ENCODE data around the gene MDH2. TPM values are rescaled to one million over a fixed set of nuclear protein-coding genes. Genes with fewer than 3 reads are reported as not detected.

Gene MDH2
- total RNA-seq, 1 donor from 2014 or later = 202 TPM

DNA sequence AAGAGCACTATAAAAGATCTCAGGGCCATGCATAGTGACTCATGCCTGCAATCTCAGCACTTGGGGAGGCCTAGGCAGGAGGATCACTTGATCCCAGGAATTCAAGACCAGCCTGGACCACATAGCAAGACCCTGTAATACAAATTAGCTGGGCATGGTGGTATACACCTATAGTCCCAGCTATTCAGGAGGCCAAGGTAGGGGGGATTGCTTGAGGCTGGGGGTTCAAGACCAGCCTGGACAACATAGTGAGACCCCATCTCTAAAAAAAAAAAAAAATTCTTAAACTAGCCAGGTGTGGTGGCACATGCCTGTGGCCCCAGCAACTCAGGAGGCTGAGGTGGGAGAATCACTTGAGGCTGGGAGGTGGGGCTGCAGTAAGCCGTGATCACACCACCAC lies 15.9 kb upstream of the MDH2 start:
- Histone ChIP-seq H3K4me3 (ENCODE audit: insufficient read depth, low read depth, low read length) (no peak overlapping the region), H3K27ac (ENCODE audit: low read depth, low read length) (no peak overlapping the region), H3K4me2 (ENCODE audit: low read length) (no peak overlapping the region), H2AFZ (ENCODE audit: low read depth, low read length) (no peak overlapping the region), H3K9me3 (ENCODE audit: insufficient read depth, low read depth, low read length) (no peaks in the 10 kb centered on the region), H3K4me1 (ENCODE audit: insufficient read depth, low read length) (no peaks in the 10 kb centered on the region), H4K20me1 (ENCODE audit: insufficient read depth, low read length) (peaks cover 32% of the 10 kb centered on the region), H3K36me3 (ENCODE audit: insufficient read depth, low read length) (no peaks in the 10 kb centered on the region), H3K79me2 (ENCODE audit: insufficient read depth, low read length) (peaks cover 13% of the 10 kb centered on the region), H3K27me3 (ENCODE audit: insufficient read depth, low read length) (no peaks in the 10 kb centered on the region), H3K9ac (ENCODE audit: low read length) (no peak overlapping the region)
- Mint-ChIP-seq H3K4me3 (ENCODE audit: unreplicated experiment) (no peak overlapping the region), H3K36me3 (ENCODE audit: low read depth, unreplicated experiment) (peaks cover 16% of the 10 kb centered on the region), H3K9me3 (ENCODE audit: unreplicated experiment) (no peaks in the 10 kb centered on the region), H3K27ac (ENCODE audit: unreplicated experiment) (no peak overlapping the region), H3K4me1 (ENCODE audit: low read depth, unreplicated experiment) (peaks cover 4% of the 10 kb centered on the region), H3K27me3 (ENCODE audit: low read depth, unreplicated experiment) (no peaks in the 10 kb centered on the region)
- DNase-seq (ENCODE audit: low read depth) = no peak
- FAIRE-seq = no peak
- no peak for TF ChIP-seq EZH2 (IDR thresholded peaks at IDR 0.05; ENCODE audit: insufficient read depth, low read length)
- TF ChIP-seq, protein P1, sequence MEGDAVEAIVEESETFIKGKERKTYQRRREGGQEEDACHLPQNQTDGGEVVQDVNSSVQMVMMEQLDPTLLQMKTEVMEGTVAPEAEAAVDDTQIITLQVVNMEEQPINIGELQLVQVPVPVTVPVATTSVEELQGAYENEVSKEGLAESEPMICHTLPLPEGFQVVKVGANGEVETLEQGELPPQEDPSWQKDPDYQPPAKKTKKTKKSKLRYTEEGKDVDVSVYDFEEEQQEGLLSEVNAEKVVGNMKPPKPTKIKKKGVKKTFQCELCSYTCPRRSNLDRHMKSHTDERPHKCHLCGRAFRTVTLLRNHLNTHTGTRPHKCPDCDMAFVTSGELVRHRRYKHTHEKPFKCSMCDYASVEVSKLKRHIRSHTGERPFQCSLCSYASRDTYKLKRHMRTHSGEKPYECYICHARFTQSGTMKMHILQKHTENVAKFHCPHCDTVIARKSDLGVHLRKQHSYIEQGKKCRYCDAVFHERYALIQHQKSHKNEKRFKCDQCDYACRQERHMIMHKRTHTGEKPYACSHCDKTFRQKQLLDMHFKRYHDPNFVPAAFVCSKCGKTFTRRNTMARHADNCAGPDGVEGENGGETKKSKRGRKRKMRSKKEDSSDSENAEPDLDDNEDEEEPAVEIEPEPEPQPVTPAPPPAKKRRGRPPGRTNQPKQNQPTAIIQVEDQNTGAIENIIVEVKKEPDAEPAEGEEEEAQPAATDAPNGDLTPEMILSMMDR (IDR thresholded peaks at IDR 0.05; ENCODE audit: insufficient read depth, low read depth, low read length) = no peak

DNA sequence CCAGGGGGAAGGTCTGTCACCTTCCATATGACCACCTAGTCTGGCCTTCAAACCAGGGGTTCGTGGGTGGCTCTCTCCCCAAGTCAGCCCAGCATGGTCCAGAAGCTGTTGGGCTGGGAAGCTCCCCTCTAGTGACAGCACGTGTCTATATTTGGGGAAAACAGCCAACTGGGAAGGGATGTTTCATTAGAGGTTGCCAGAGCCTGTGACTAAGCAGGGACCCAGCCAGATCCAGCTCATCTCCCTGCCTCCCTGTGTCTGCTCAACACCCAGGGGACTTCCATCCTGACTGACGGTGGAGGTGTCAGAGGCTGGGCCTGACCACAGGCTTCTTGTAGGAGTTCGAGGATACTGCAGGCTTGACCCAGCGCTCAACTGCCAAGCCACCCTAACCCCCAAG lies 10.6 kb upstream of the MDH2 start:
- Histone ChIP-seq H3K27me3 (ENCODE audit: insufficient read depth, low read length) (no peaks in the 10 kb centered on the region), H3K4me2 (ENCODE audit: low read length) (no peak overlapping the region), H3K79me2 (ENCODE audit: insufficient read depth, low read length) (peaks cover 31% of the 10 kb centered on the region), H4K20me1 (ENCODE audit: insufficient read depth, low read length) (peaks cover 57% of the 10 kb centered on the region), H3K4me3 (ENCODE audit: insufficient read depth, low read depth, low read length) (no peak overlapping the region), H3K9me3 (ENCODE audit: insufficient read depth, low read depth, low read length) (no peaks in the 10 kb centered on the region), H3K4me1 (ENCODE audit: insufficient read depth, low read length) (peaks cover 4% of the 10 kb centered on the region), H3K27ac (ENCODE audit: low read depth, low read length) (no peak overlapping the region), H3K9ac (ENCODE audit: low read length) (no peak overlapping the region), H2AFZ (ENCODE audit: low read depth, low read length) (no peak overlapping the region), H3K36me3 (ENCODE audit: insufficient read depth, low read length) (no peaks in the 10 kb centered on the region)
- TF ChIP-seq EZH2 (IDR thresholded peaks at IDR 0.05; ENCODE audit: insufficient read depth, low read length) = no peak
- TF ChIP-seq, protein P1 (IDR thresholded peaks at IDR 0.05; ENCODE audit: insufficient read depth, low read depth, low read length) = no peak
- H3K27ac Mint-ChIP-seq (ENCODE audit: unreplicated experiment) = no peak overlapping the region
- H3K4me1 Mint-ChIP-seq (ENCODE audit: low read depth, unreplicated experiment) = peaks cover 8% of the 10 kb centered on the region
- no peak overlapping the region for H3K4me3 Mint-ChIP-seq (ENCODE audit: unreplicated experiment)
- peaks cover 7% of the 10 kb centered on the region for H3K36me3 Mint-ChIP-seq (ENCODE audit: low read depth, unreplicated experiment)
- H3K27me3 Mint-ChIP-seq (ENCODE audit: low read depth, unreplicated experiment) = no peaks in the 10 kb centered on the region
- FAIRE-seq (peak; percentile 69), DNase-seq (ENCODE audit: low read depth) (peak; percentile 52)
- no peaks in the 10 kb centered on the region for H3K9me3 Mint-ChIP-seq (ENCODE audit: unreplicated experiment)

DNA sequence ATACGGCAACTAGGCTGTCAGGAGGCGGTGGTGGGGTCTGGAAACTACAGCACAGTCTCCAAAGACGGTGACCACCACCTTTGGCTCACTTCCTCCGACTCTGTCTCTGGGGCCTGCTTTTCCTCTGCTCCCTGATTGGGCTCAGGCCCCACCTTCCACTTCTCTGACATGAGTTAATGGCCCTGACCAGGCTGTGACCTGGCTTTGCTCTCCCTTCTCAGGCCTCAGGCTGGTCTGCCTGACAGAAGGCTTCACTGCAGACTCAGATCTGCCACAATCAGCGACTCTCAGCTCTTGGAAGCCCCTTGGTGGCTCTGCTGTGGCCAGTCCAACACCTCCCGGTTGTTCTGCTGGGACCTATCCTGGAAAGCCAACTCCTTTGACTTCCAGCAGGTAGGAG lies 7.8 kb upstream of the MDH2 start:
- Histone ChIP-seq H3K4me3 (ENCODE audit: insufficient read depth, low read depth, low read length) (no peak overlapping the region), H3K36me3 (ENCODE audit: insufficient read depth, low read length) (no peaks in the 10 kb centered on the region), H3K4me1 (ENCODE audit: insufficient read depth, low read length) (peaks cover 4% of the 10 kb centered on the region), H3K9ac (ENCODE audit: low read length) (no peak overlapping the region), H3K9me3 (ENCODE audit: insufficient read depth, low read depth, low read length) (no peaks in the 10 kb centered on the region), H3K4me2 (ENCODE audit: low read length) (no peak overlapping the region), H3K27ac (ENCODE audit: low read depth, low read length) (no peak overlapping the region), H3K79me2 (ENCODE audit: insufficient read depth, low read length) (peaks cover 48% of the 10 kb centered on the region), H3K27me3 (ENCODE audit: insufficient read depth, low read length) (no peaks in the 10 kb centered on the region), H2AFZ (ENCODE audit: low read depth, low read length) (no peak overlapping the region), H4K20me1 (ENCODE audit: insufficient read depth, low read length) (peaks cover 56% of the 10 kb centered on the region)
- DNase-seq (ENCODE audit: low read depth) (no peak), FAIRE-seq (no peak)
- Mint-ChIP-seq H3K9me3 (ENCODE audit: unreplicated experiment) (no peaks in the 10 kb centered on the region), H3K27ac (ENCODE audit: unreplicated experiment) (no peak overlapping the region), H3K27me3 (ENCODE audit: low read depth, unreplicated experiment) (no peaks in the 10 kb centered on the region), H3K36me3 (ENCODE audit: low read depth, unreplicated experiment) (peaks cover 2% of the 10 kb centered on the region), H3K4me1 (ENCODE audit: low read depth, unreplicated experiment) (peaks cover 9% of the 10 kb centered on the region), H3K4me3 (ENCODE audit: unreplicated experiment) (no peak overlapping the region)
- TF ChIP-seq EZH2 (IDR thresholded peaks at IDR 0.05; ENCODE audit: insufficient read depth, low read length) = no peak
- TF ChIP-seq, protein P1 (IDR thresholded peaks at IDR 0.05; ENCODE audit: insufficient read depth, low read depth, low read length) = no peak
